BLaER1 treated with 17β-estradiol and CSF1 and Interleukin-3, amounts not matched to agents 10 nM and 100 nM (cell line): ENCODE measurements around the gene HRAS.

Experiments used
- H3K27ac ChIP-seq, 11 experiments: shearing (Covaris generic); formaldehyde crosslinking; 2 replicates each; pipeline ENCODE4 v1.8.1; 2022
- H3K27me3 ChIP-seq, 11 experiments: shearing (Covaris generic); formaldehyde crosslinking; 2 replicates each; pipeline ENCODE4 v1.8.1; 2022
- H3K36me3 ChIP-seq, 11 experiments: shearing (Covaris generic); formaldehyde crosslinking; 2 replicates each; pipeline ENCODE4 v1.8.1; 2022
- H3K4me1 ChIP-seq, 10 experiments: shearing (Covaris generic); formaldehyde crosslinking; 2 replicates each; pipeline ENCODE4 v1.8.1; 2022
- H3K4me2 ChIP-seq, 11 experiments: shearing (Covaris generic); formaldehyde crosslinking; 2 replicates each; pipeline ENCODE4 v1.8.1; 2022
- H3K4me3 ChIP-seq, 10 experiments: shearing (Covaris generic); formaldehyde crosslinking; 2 replicates each; pipeline ENCODE4 v1.8.1; 2022
- H3K9ac ChIP-seq, 11 experiments: shearing (Covaris generic); formaldehyde crosslinking; 2 replicates each; pipeline ENCODE4 v1.8.1; 2022
- H3K9me3 ChIP-seq, 11 experiments: shearing (Covaris generic); formaldehyde crosslinking; replicated peaks in 1 of 11; 2 replicates each; pipeline ENCODE4 v1.8.1; 2022
- H4K20me1 ChIP-seq, 11 experiments: shearing (Covaris generic); formaldehyde crosslinking; 2 replicates each; pipeline ENCODE4 v1.8.1; 2022
- Cebpa-rat ChIP-seq, 11 experiments: shearing (Covaris generic); IDR thresholded peaks; 2 replicates each; pipeline ENCODE4 v1.8.1; 2022

Gene HRAS

DNA sequence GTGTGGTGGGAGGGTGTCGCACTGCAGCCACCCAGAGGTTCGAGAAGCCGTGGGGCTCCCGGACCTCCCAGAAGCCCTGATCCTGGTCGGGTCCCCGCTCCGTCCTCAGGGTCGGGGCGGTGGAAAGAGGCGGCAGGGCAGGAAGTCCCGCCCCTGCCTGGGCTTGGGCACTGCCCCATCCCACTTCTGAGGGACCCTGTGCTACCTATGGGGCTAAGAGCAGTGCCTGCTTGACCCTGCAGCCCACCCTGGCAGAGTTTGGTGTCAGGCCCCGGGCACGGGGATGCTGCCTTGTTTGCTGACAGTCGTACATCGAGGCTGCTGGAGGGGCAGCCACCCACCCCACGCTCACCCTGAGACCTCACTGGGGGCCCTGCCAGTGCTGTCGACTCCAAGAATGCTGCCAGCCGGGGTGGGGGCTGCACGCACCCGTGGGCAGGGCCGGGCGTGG, 47.8 kb downstream of the HRAS start:
- Histone ChIP-seq H3K36me3 (peaks cover 11 to 82% (median 59%) of the 10 kb centered on the region in 11 experiments), H3K27ac (no peak overlapping the region), H3K4me1 (no peaks in the 10 kb centered on the region), H3K9me3 (peaks cover under 1 to 22% (median 7%) of the 10 kb centered on the region in 11 experiments; a peak in 17 of 22 replicates), H3K4me3 (no peak overlapping the region), H3K4me2 (no peak overlapping the region), H3K9ac (no peak overlapping the region), H4K20me1 (peaks cover 0 to 82% (median 40%) of the 10 kb centered on the region in 11 experiments; a peak in 16 of 22 replicates), H3K27me3 (no peaks in the 10 kb centered on the region)
- TF ChIP-seq Cebpa-rat (IDR thresholded peaks at IDR 0.05): no peak

DNA sequence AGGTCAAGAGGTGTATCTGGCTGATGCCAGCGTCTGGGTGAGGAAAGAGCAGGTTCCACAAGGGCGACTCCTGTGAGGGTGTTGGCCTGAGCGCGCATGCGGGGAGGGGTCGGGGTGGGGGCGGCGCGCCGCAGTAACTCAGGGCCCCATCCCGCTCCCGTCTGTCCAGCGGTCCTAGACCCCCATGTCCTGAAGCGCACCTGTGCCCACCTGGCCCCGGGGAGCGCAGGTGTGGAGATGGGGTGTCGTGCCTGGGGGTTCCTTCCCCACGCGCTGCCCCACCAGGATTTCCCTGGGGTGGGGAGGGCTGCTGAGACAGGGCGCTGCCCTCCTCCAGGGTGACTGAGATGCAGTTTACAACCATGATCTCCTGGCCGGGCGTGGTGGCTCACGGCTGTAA, 49.2 kb downstream of the HRAS start:
- no peak for TF ChIP-seq Cebpa-rat (IDR thresholded peaks at IDR 0.05)

DNA sequence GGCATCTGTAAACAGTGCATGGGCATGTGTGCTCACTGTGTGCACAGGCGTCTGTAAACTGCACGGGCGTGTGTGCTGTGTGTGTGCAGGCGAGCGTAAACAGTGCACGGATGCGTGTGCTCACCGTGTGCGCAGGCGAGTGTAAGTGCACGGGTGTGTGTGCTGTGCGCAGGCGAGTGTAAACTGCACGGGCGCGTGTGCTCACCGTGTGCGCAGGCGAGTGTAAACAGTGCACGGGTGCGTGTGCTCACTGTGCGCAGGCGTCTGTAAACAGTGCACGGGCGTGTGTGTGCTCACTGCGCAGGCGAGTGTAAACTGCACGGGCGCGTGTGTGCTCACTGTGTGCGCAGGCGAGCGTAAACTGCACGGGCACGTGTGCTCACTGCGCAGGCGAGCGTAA, 50.8 kb downstream of the HRAS start:
- no peak overlapping the region for H3K4me2 ChIP-seq
- H3K9me3 ChIP-seq: peaks cover 6 to 31% (median 16%) of the 10 kb centered on the region in 11 experiments; a peak in 20 of 22 replicates
- H3K9ac ChIP-seq: no peak overlapping the region
- peaks cover 0 to under 1% (median 0%) of the 10 kb centered on the region in 10 experiments; a peak in 1 of 20 replicates for H3K4me1 ChIP-seq
- H3K27me3 ChIP-seq: no peaks in the 10 kb centered on the region
- H3K27ac ChIP-seq: no peak overlapping the region
- H4K20me1 ChIP-seq: peaks cover 0 to 64% (median 29%) of the 10 kb centered on the region in 11 experiments; a peak in 16 of 22 replicates
- H3K4me3 ChIP-seq: no peak overlapping the region
- H3K36me3 ChIP-seq: peaks cover 21 to 82% (median 53%) of the 10 kb centered on the region in 11 experiments
- TF ChIP-seq Cebpa-rat (IDR thresholded peaks at IDR 0.05): no peak

More for the DNA sequence above, 49.2 kb downstream of the HRAS start:
- Histone ChIP-seq H3K36me3 (peaks cover 24 to 83% (median 62%) of the 10 kb centered on the region in 11 experiments), H4K20me1 (peaks cover 0 to 76% (median 36%) of the 10 kb centered on the region in 11 experiments; a peak in 16 of 22 replicates), H3K4me3 (no peak overlapping the region), H3K4me2 (no peak overlapping the region), H3K27me3 (no peaks in the 10 kb centered on the region), H3K9ac (no peak overlapping the region), H3K4me1 (no peaks in the 10 kb centered on the region), H3K27ac (no peak overlapping the region), H3K9me3 (peaks cover 6 to 31% (median 16%) of the 10 kb centered on the region in 11 experiments; a peak in 20 of 22 replicates)
